Transverse colon (tissue), 4 donors: ENCODE data around the gene INSC. TPM values are rescaled to one million over a fixed set of nuclear protein-coding genes. Genes with fewer than 3 reads are reported as not detected.
"Not testable (repeated sequence)": the region's sequence is repeated elsewhere in the genome, so short reads cannot be mapped to it uniquely, and the experiment has no call there.

ENCODE experiments used
- DNase-seq: peaks from one replicate; pipeline ENCODE4 v3.0.0-alpha.2; 2019
- H3K27ac ChIP-seq, 4 donors: fragments of 200-600 bp; sonication (generic); 2 replicates each; pipeline ENCODE4 v1.5.1; 2016 to 2018; ENCODE audit warnings: inconsistent platforms in 4 of 4
- H3K27me3 ChIP-seq: fragments of 200-600 bp; sonication (generic); 2 replicates; pipeline ENCODE4 v1.5.1; 2017; ENCODE audit warnings: inconsistent platforms
- H3K36me3 ChIP-seq, 4 donors: fragments of 200-600 bp; sonication (generic); 2 replicates each; pipeline ENCODE4 v1.5.1; 2017 to 2019; ENCODE audit warnings: inconsistent platforms in 4 of 4
- H3K4me1 ChIP-seq, 4 donors: fragments of 200-600 bp; sonication (generic); 2 replicates each; pipeline ENCODE4 v1.5.1; 2017 to 2020; ENCODE audit warnings: inconsistent platforms in 4 of 4
- H3K4me3 ChIP-seq, 4 donors: fragments of 200-600 bp; sonication (generic); 1 replicate in 1 of 4; 2 replicates in 3 of 4; pipeline versions ENCODE4 v1.5.1 to v1.6.1; 2017 to 2019; ENCODE audit warnings: inconsistent platforms in 4 of 4
- H3K9me3 ChIP-seq, 2 donors: fragments of 200-600 bp; sonication (generic); 2 replicates each; pipeline ENCODE4 v1.5.1; 2017 to 2019; ENCODE audit warnings: inconsistent platforms in 2 of 2
- CTCF ChIP-seq, 5 experiments: fragments of 200-600 bp in 3 of 5; fragments of 450-650 bp in 2 of 5; sonication (generic) in 3 of 5; IDR thresholded peaks; 1 replicate in 2 of 5; 2 replicates in 3 of 5; pipeline ENCODE4 v1.5.1; 2016 to 2017; ENCODE audit warnings: antibody characterized with exemption in 5 of 5, inconsistent platforms in 3 of 5, mild to moderate bottlenecking in 2 of 5, moderate library complexity in 1 of 5
- EP300 ChIP-seq: sonication (generic); formaldehyde crosslinking; IDR thresholded peaks from one replicate; pipeline ENCODE4 v1.6.1; 2017; ENCODE audit warnings: antibody characterized with exemption, low read depth
- POLR2A ChIP-seq: fragments of 450-650 bp; IDR thresholded peaks from one replicate; pipeline ENCODE4 v1.6.1; 2016; ENCODE audit warnings: antibody characterized with exemption, mild to moderate bottlenecking, moderate library complexity
- POLR2AphosphoS5 ChIP-seq, 3 donors: sonication (generic); formaldehyde crosslinking; IDR thresholded peaks; one replicate each; pipeline ENCODE4 v1.6.1; 2016; ENCODE audit warnings: antibody characterized with exemption in 3 of 3
- WGBS, 2 donors: methylation state at CpG; one replicate each; pipeline ENCODE4 v1.1.5; 2018; ENCODE audit warnings: low coverage in 1 of 2; 5-methylcytosine and 5-hydroxymethylcytosine counted together
- in situ Hi-C, 4 donors: fragments of 200-750 bp; cut with MboI; loops; one replicate each; pipeline versions ENCODE4 v1.15.0 to v1.15.1; 2017; ENCODE audit warnings: low sequenced_read_pairs in 3 of 4, low pct_ligation_motif_present in 1 of 4, low pct_unique_long_range_greater_than_20kb in 1 of 4
- intact Hi-C: fragments of 100-400 bp; cut with DNase I; formaldehyde crosslinking; loops from one replicate; pipeline ENCODE4 v1.15.1; 2023; ENCODE audit warnings: low total_unique reads
- total RNA-seq, 4 donors: library from RNA; depleted of rRNA; stranded (reverse); fragments of >200 nt; gene quantifications; one replicate each; pipeline ENCODE4 v1.1.0, GENCODE V29; 2016

The INSC gene
- 1 to 10 TPM in 3 of 4 donors, under 1 TPM in 1; 0.60 to 1.9 (median 1.3) TPM for total RNA-seq

- intact Hi-C loops (no loop called here), in situ Hi-C loops (no loop called here)
- Histone ChIP-seq H3K36me3 (no peaks in the 10 kb centered on the region), H3K27me3 (peaks cover 24% of the 10 kb centered on the region), H3K4me1 (peaks cover 0 to 8% (median 5%) of the 10 kb centered on the region in 4 donors), H3K27ac (peak within 1 kb of the TSS; percentile 46 to 64 (median 49)), H3K9me3 (no peaks in the 10 kb centered on the region), H3K4me3 (peak within 1 kb of the TSS in 2 of 4 donors; percentile 19 to 37)
- no peak for TF ChIP-seq CTCF (IDR thresholded peaks at IDR 0.05)
- no peak for TF ChIP-seq POLR2A
- no peak for TF ChIP-seq EP300
- no peak for TF ChIP-seq POLR2AphosphoS5 (IDR thresholded peaks at IDR 0.05)
- no peak for DNase-seq
- WGBS, 2 donors: 18% methylated on average over 36 of the region's 50 CpGs; no CpG with 5 or more reads in 1 of the 2 donors
These were observed at the start of gene INSC for GRCh38 chr11:15114501-15115475. Gene INSC, plus strand, starts transcription at chr11:15114923. Its CDS starts 34,252 bp downstream, at chr11:15149175.

GRCh38 chr11:15069751-15070150, 45.0 kb upstream of the INSC start:
- H3K36me3 ChIP-seq, intact Hi-C loops, DNase-seq, H3K9me3 ChIP-seq, H3K27ac ChIP-seq, H3K4me3 ChIP-seq: not testable (repeated sequence)
- WGBS, 2 donors: 82 to 88% methylated on average over 6 to 7 of the region's 7 CpGs
- Histone ChIP-seq H3K27me3 (peaks cover 43% of the 10 kb centered on the region), H3K4me1 (peaks cover 17 to 20% (median 18%) of the 10 kb centered on the region in 4 donors)
- in situ Hi-C loops: loop anchor here in 2 of 4 donors (10.0 kb wide), 1 partner anchor 155 kb away; no protein-coding TSS in a partner anchor

GRCh38 chr11:15071556-15072255, 43.0 kb upstream of the INSC start:
- no peaks in the 10 kb centered on the region for H3K36me3 ChIP-seq
- TF ChIP-seq EP300 (no peak), POLR2A (no peak)
- intact Hi-C loops: no loop called here
- peaks cover 18 to 21% (median 19%) of the 10 kb centered on the region in 4 donors for H3K4me1 ChIP-seq
- no peak for DNase-seq
- WGBS, 2 donors: 93 to 94% methylated on average over 3 to 31 of the region's 32 CpGs
- in situ Hi-C loops: loop anchor here in 2 of 4 donors (10.0 kb wide), 1 partner anchor 157 kb away; no protein-coding TSS in a partner anchor
- peaks cover 44% of the 10 kb centered on the region for H3K27me3 ChIP-seq
- no peaks in the 10 kb centered on the region for H3K9me3 ChIP-seq
- no peak overlapping the region for H3K4me3 ChIP-seq
- no peak overlapping the region for H3K27ac ChIP-seq

- H3K4me3 ChIP-seq: no peak overlapping the region
- intact Hi-C loops: no loop called here
These were observed 42.1 kb upstream of the INSC start for GRCh38 chr11:15072551-15073143.

More at GRCh38 chr11:15072551-15073143, 42.1 kb upstream of the INSC start:
- Histone ChIP-seq H3K9me3 (no peaks in the 10 kb centered on the region), H3K36me3 (no peaks in the 10 kb centered on the region), H3K27me3 (peaks cover 44% of the 10 kb centered on the region), H3K27ac (no peak overlapping the region), H3K4me1 (peaks cover 18 to 21% (median 19%) of the 10 kb centered on the region in 4 donors)
- TF ChIP-seq CTCF (IDR thresholded peaks at IDR 0.05): no peak
- TF ChIP-seq POLR2AphosphoS5 (IDR thresholded peaks at IDR 0.05): no peak
- no peak for TF ChIP-seq EP300
- no peak for TF ChIP-seq POLR2A
- DNase-seq: no peak
- 78 to 89% methylated on average over 7 to 22 of the region's 23 CpGs for WGBS, 2 donors
- in situ Hi-C loops: loop anchor here in 2 of 4 donors (10.0 kb wide), 1 partner anchor 158 kb away; no protein-coding TSS in a partner anchor
